HCT116 (cell line): ENCODE measurements around the gene FIZ1. TPM values are rescaled to one million over a fixed set of nuclear protein-coding genes. Genes with fewer than 3 reads are reported as not detected.
A peak's percentile ranks its signal among the peaks of the same experiment; 100 is the strongest.

Experiments
- ATAC-seq: fragments of 200-7000 bp; cut with Tn5 transposase; 2 replicates; pipeline ENCODE4 v1.9.1; 2020; ENCODE audit warnings: mild to moderate bottlenecking, moderate library complexity
- BruUV-seq: library from RNA; stranded (reverse); fragments of 400-500 nt; replicated peaks from 2 replicates; lab custom pipeline; 2021; lab: Mats Ljungman, UMichigan
- CTCF ChIA-PET: fragments of 300-600 bp; sonication (Branson Sonifier 250); formaldehyde crosslinking; loops from one replicate; lab custom pipeline; 2021; ENCODE audit warnings: antibody characterized with exemption; lab: Charles Lee
- POLR2A ChIA-PET: fragments of 300-600, 350-600 bp; sonication (Branson Sonifier 250); formaldehyde crosslinking; loops from one replicate; lab custom pipeline; 2021; ENCODE audit warnings: antibody characterized with exemption; lab: Charles Lee
- RAD21 ChIA-PET, 2 experiments: fragments of 300-600 bp; sonication (Branson Sonifier 250); formaldehyde crosslinking; loops; one replicate each; lab custom pipeline; 2023; ENCODE audit warnings: low total read pairs in 2 of 2; ENCODE audit not compliant: uncharacterized antibody in 2 of 2, unreplicated experiment in 2 of 2, low non-redundant PET in 1 of 2; lab: Charles Lee
- DNase-seq: peaks from one replicate; pipeline ENCODE4 v3.0.0-alpha.2; 2010; ENCODE audit warnings: low read depth, low spot score
- H2AFZ ChIP-seq: fragments of 200-600 bp; shearing (Covaris generic), sonication (generic); 2 replicates; pipeline ENCODE4 v1.6.1; 2017; ENCODE audit warnings: low read depth, mixed run types, mixed read lengths, antibody characterized with exemption, low read length; ENCODE audit not compliant: poor library complexity, severe bottlenecking
- H3K27ac ChIP-seq: 2 replicates; pipeline ENCODE4 v1.5.1; 2012; ENCODE audit warnings: low read depth, low read length
- H3K27me3 ChIP-seq: fragments of 200-600 bp; sonication (generic); 2 replicates; pipeline ENCODE4 v1.6.1; 2016; ENCODE audit warnings: mixed run types, low read length, mixed read lengths; ENCODE audit not compliant: insufficient read depth
- H3K36me3 ChIP-seq, 2 experiments: fragments of 200-500 bp in 1 of 2; fragments of 200-600 bp in 1 of 2; sonication (Bioruptor generic) in 1 of 2; sonication (generic) in 1 of 2; 2 replicates each; pipeline versions ENCODE4 v1.5.1 to v1.6.1; 2014 to 2016; ENCODE audit warnings: low read length in 2 of 2, inconsistent platforms in 1 of 2, mixed read lengths in 1 of 2, mixed run types in 1 of 2; ENCODE audit not compliant: insufficient read depth in 2 of 2, control insufficient read depth in 1 of 2
- H3K4me1 ChIP-seq, 2 experiments: fragments of 200-600 bp in 1 of 2; sonication (generic) in 1 of 2; 2 replicates each; pipeline versions ENCODE4 v1.5.1 to v1.6.1; 2012 to 2017; ENCODE audit warnings: low read length in 2 of 2, inconsistent platforms in 1 of 2, mild to moderate bottlenecking in 1 of 2, mixed read lengths in 1 of 2, mixed run types in 1 of 2, moderate library complexity in 1 of 2; ENCODE audit not compliant: insufficient read depth in 2 of 2, control insufficient read depth in 1 of 2
- H3K4me2 ChIP-seq: fragments of 200-600 bp; sonication (generic); 2 replicates; pipeline ENCODE4 v1.6.1; 2017; ENCODE audit warnings: mixed run types, low read length, mixed read lengths
- H3K4me3 ChIP-seq, 2 experiments: fragments of 200-600 bp in 1 of 2; sonication (generic) in 1 of 2; replicated peaks in 1 of 2; 2 replicates each; pipeline ENCODE4 v1.5.1; 2011 to 2016; ENCODE audit warnings: low read length in 2 of 2, control low read depth in 1 of 2, low read depth in 1 of 2, mild to moderate bottlenecking in 1 of 2, mixed read lengths in 1 of 2, mixed run types in 1 of 2
- H3K79me2 ChIP-seq: fragments of 200-600 bp; sonication (generic); 2 replicates; pipeline ENCODE4 v1.6.1; 2017; ENCODE audit warnings: mild to moderate bottlenecking, mixed run types, low read length, moderate library complexity, mixed read lengths; ENCODE audit not compliant: insufficient read depth
- H3K9ac ChIP-seq: fragments of 200-600 bp; sonication (generic); 2 replicates; pipeline ENCODE4 v1.6.1; 2016; ENCODE audit warnings: low read length, mixed read lengths
- H3K9me2 ChIP-seq: fragments of 200-600 bp; sonication (generic), shearing (Covaris generic); 2 replicates; pipeline ENCODE4 v1.6.1; 2017; ENCODE audit warnings: mixed run types, mild to moderate bottlenecking, moderate library complexity; ENCODE audit not compliant: insufficient read depth
- H3K9me3 ChIP-seq, 2 experiments: fragments of 200-500 bp in 1 of 2; fragments of 200-600 bp in 1 of 2; sonication (Bioruptor generic) in 1 of 2; sonication (generic) in 1 of 2; 2 replicates each; pipeline ENCODE4 v1.6.1; 2014 to 2017; ENCODE audit warnings: low read length in 2 of 2, mixed read lengths in 2 of 2, inconsistent platforms in 1 of 2, low read depth in 1 of 2, mild to moderate bottlenecking in 1 of 2, mixed run types in 1 of 2, moderate library complexity in 1 of 2; ENCODE audit not compliant: control insufficient read depth in 1 of 2, insufficient read depth in 1 of 2
- H4K20me1 ChIP-seq: fragments of 200-600 bp; sonication (generic), shearing (Covaris generic); 2 replicates; pipeline ENCODE4 v1.6.1; 2017; ENCODE audit warnings: mixed run types, mild to moderate bottlenecking, moderate library complexity; ENCODE audit not compliant: insufficient read depth
- ATF3 ChIP-seq: IDR thresholded peaks from 2 replicates; pipeline ENCODE4 v1.6.1; 2012
- CTCF ChIP-seq, 3 experiments: fragments of 200-600 bp in 1 of 3; sonication (generic) in 1 of 3; IDR thresholded peaks in 2 of 3; conservative IDR thresholded peaks in 1 of 3; 2 replicates each; pipeline ENCODE4 v1.5.1; 2012 to 2017; ENCODE audit warnings: low read depth in 2 of 3, low read length in 2 of 3, antibody characterized with exemption in 1 of 3, borderline replicate concordance in 1 of 3, control low read depth in 1 of 3, mild to moderate bottlenecking in 1 of 3, mixed read lengths in 1 of 3, mixed run types in 1 of 3, moderate library complexity in 1 of 3; ENCODE audit not compliant: insufficient read depth in 1 of 3
- EGR1 ChIP-seq: IDR thresholded peaks from 2 replicates; pipeline ENCODE4 v1.6.1; 2012; ENCODE audit warnings: low read depth
- ELF1 ChIP-seq: IDR thresholded peaks from 2 replicates; pipeline ENCODE4 v1.6.1; 2012; ENCODE audit warnings: low read depth, borderline replicate concordance
- EZH2 ChIP-seq: fragments of 200-600 bp; sonication (generic); IDR thresholded peaks from 2 replicates; pipeline ENCODE4 v1.6.1; 2017; ENCODE audit warnings: antibody characterized with exemption, mixed run types
- FOSL1 ChIP-seq: IDR thresholded peaks from 2 replicates; pipeline ENCODE4 v1.6.1; 2012; ENCODE audit warnings: low read depth
- JUND ChIP-seq: IDR thresholded peaks from 2 replicates; pipeline ENCODE4 v1.6.1; 2012
- MAX ChIP-seq: IDR thresholded peaks from 2 replicates; pipeline ENCODE4 v1.6.1; 2012
- POLR2AphosphoS5 ChIP-seq: IDR thresholded peaks from 2 replicates; pipeline ENCODE4 v1.6.1; 2011; ENCODE audit warnings: mild to moderate bottlenecking, low read depth, low read length, moderate library complexity
- RAD21 ChIP-seq: IDR thresholded peaks from 2 replicates; pipeline ENCODE4 v1.6.1; 2012; ENCODE audit warnings: low read depth, mild to moderate bottlenecking
- REST ChIP-seq: IDR thresholded peaks from 2 replicates; pipeline ENCODE4 v1.6.1; 2012; ENCODE audit warnings: low read depth
- SIN3A ChIP-seq: IDR thresholded peaks from 2 replicates; pipeline ENCODE4 v1.6.1; 2012; ENCODE audit warnings: low read depth
- SRF ChIP-seq: IDR thresholded peaks from 2 replicates; pipeline ENCODE4 v1.6.1; 2012; ENCODE audit warnings: low read depth
- TCF7L2 ChIP-seq: IDR thresholded peaks from 2 replicates; pipeline ENCODE4 v1.7.0; 2011; ENCODE audit warnings: borderline replicate concordance, inconsistent platforms; ENCODE audit not compliant: insufficient read depth, insufficient read length; ENCODE audit errors: extremely low read depth
- YY1 ChIP-seq: IDR thresholded peaks from 2 replicates; pipeline ENCODE4 v1.6.1; 2011; ENCODE audit warnings: low read length, low read depth, moderate library complexity, mild to moderate bottlenecking; ENCODE audit not compliant: insufficient replicate concordance; ENCODE audit errors: extremely low read depth
- ZBTB33 ChIP-seq: IDR thresholded peaks from 2 replicates; pipeline ENCODE4 v1.6.1; 2011; ENCODE audit warnings: mild to moderate bottlenecking, low read length, moderate library complexity; ENCODE audit not compliant: insufficient replicate concordance; ENCODE audit errors: extremely low read depth
- ZFX ChIP-seq: fragments of 450-650 bp; IDR thresholded peaks from 2 replicates; pipeline ENCODE4 v1.6.1; 2017
- ZNF274 ChIP-seq: fragments of 200-500 bp; sonication (Bioruptor generic); IDR thresholded peaks from 2 replicates; pipeline ENCODE4 v1.6.1; 2014; ENCODE audit warnings: mild to moderate bottlenecking, low read depth, low read length, inconsistent platforms
- intact Hi-C: fragments of 100-400 bp; cut with micrococcal nuclease; formaldehyde crosslinking; loops from 2 replicates; pipeline ENCODE4 v1.10.0; 2022
- total RNA-seq: library from RNA; stranded (reverse); gene quantifications from one replicate; pipeline ENCODE4 v1.2.1, GENCODE V29; 2021; ENCODE audit not compliant: unreplicated experiment

FIZ1 gene
- total RNA-seq, 1 experiment from 2014 or later, result 15.3 TPM

GRCh38 chr19:55598034-55598433 lies 1.3 kb downstream of the FIZ1 start:
- no peak for DNase-seq
- CTCF ChIA-PET, result no interaction called here

More at GRCh38 chr19:55598034-55598433, 1.3 kb downstream of the FIZ1 start:
- no TSS peak for BruUV-seq
- Histone ChIP-seq H3K4me2 (peak overlapping the region; percentile 96), H2AFZ (no peak overlapping the region), H3K79me2 (peaks cover 4% of the 10 kb centered on the region; the same call in 1 of the 2 replicates), H3K4me3 (peak overlapping the region in 1 of 2 experiments; percentile 67; a peak in 3 of 4 replicates), H3K36me3 (peaks cover 3 to 16% of the 10 kb centered on the region in 2 experiments), H3K27ac (peak overlapping the region; percentile 40), H3K9me3 (no peaks in the 10 kb centered on the region), H3K27me3 (no peaks in the 10 kb centered on the region), H4K20me1 (no peaks in the 10 kb centered on the region), H3K4me1 (peaks cover 14 to 25% of the 10 kb centered on the region in 2 experiments; a peak in 3 of 4 replicates), H3K9me2 (no peaks in the 10 kb centered on the region), H3K9ac (no peak overlapping the region)
- intact Hi-C loops, result no loop called here
- ChIA-PET RAD21 (no interaction called here), POLR2A (interaction anchor here (0.6 kb wide), 1 partner anchor 26 kb away, joined by 7 read pairs; the partner anchor contains the start of gene ZNF784)
- ATAC-seq, result no peak
- TF ChIP-seq ZNF274, result no peak
- TF ChIP-seq REST, result no peak
- TF ChIP-seq EGR1, result no peak
- TF ChIP-seq ELF1, result no peak
- TF ChIP-seq POLR2AphosphoS5, result no peak
- TF ChIP-seq EZH2, result no peak
- no peak for TF ChIP-seq MAX
- TF ChIP-seq TCF7L2, result no peak
- no peak for TF ChIP-seq ZBTB33
- no peak for TF ChIP-seq FOSL1
- no peak for TF ChIP-seq ZFX
- TF ChIP-seq ATF3, result no peak
- no peak for TF ChIP-seq SRF
- TF ChIP-seq RAD21, result no peak
- no peak for TF ChIP-seq JUND
- TF ChIP-seq SIN3A, result no peak
- no peak for TF ChIP-seq CTCF (IDR thresholded peaks at IDR 0.05 in 2 of 3, conservative IDR thresholded peaks at IDR 0.05 in 1 of 3; ENCODE audit: borderline replicate concordance in 1 of 3, insufficient read depth in 1 of 3, low read depth in 2 of 3, low read length in 2 of 3)
- no peak for TF ChIP-seq YY1
